GM21786 (cell line): ENCODE measurements around the gene USB1.

Source experiments
- ATAC-seq: cut with Tn5 transposase; IDR thresholded peaks from one replicate; pipeline ENCODE4 v1.9.1; 2021; ENCODE audit not compliant: unreplicated experiment

USB1 gene

DNA sequence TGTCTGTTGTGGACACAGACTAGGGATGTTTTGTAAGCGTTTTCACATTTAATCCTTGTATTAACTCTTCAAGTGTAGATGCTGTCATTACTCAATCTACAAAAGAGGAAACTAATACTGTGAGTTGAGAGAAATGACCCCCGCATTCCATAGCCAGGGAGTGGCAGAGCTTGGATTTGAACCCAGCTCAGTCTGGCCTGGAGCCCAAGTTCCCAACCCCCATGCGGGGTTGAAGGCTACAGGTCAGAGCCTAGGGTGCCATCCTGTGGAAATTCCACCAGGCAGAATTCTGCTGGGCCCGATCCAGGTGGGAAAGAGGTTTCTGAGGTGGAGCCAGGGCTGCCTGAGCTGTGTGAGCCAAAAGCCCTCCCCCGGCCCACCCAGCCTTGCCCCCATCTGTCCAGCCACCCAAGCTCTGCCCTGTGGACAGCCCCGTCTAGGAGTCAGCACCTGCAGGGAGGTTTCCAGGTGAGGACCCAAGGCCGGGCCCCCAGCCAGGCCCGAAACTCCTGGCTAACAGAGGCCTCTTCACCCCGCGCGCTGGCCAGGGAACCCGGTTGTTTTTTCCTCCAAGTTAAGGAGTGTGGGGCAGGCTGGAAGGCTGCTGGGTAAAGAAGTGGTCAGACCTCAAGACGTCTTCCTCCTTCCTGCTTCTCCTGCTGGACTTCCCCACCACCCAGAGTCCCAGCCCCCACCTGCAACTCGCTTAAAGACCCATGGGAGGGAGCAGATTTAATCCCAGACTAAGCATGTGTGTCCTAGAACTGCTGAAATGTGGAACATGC lies 30.0 kb downstream of the USB1 start:
- no peak for ATAC-seq

DNA sequence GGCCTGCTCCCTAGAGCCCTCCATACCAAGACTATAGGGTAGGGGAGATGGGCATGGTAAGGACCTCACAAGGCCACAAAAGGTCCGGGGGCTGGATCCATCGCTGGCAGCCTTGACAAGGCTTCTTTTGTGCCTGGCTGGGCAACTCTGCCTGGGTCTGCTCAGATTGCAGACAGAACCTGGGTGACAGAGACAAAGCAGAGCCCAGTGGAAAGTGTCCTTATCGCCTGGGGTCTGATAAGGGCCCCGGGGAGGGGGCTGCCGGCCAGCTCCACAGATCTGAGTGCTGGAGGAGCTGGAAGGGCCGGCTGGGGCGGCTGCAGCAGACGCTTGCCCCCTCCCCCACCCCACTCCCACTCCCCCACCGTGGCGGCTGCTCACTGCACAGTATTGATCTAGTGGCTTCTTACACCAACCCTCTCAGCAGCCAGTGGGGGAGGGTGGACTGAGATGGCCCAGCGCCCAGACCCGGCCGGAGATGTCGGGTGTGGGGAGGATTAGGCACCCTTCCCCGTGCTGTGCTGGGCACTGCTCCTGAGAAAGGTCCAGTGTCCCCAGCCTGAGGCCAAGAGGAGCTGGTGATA lies 31.6 kb downstream of the USB1 start:
- no peak for ATAC-seq

DNA sequence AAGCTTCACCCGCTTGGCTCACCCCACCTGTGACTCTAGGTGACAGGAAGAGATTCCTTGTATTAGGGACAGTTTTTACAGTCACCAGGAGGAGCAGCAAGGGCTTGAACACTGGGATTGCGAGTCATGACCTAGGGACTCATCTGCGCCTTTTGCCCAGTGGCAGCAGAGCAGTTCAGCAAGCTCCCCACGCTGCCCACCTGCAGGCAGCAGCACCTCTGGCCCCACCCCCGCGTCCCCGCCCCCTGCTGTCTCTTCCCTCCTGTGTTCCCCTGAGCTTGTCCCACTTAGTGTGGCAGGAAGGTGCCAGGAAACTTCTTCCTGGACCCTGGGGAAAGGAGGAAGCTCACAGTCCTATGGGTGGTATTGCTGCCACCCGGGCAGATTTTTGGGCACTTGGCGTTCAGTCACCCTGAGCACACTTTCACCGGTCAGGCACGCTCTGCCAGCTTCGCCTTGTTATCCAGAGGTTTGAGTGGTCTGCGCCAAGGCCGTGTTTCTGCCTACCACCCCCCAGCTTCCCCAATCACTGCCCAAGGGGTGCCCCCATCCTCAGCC lies 33.0 kb downstream of the USB1 start:
- ATAC-seq = no peak

DNA sequence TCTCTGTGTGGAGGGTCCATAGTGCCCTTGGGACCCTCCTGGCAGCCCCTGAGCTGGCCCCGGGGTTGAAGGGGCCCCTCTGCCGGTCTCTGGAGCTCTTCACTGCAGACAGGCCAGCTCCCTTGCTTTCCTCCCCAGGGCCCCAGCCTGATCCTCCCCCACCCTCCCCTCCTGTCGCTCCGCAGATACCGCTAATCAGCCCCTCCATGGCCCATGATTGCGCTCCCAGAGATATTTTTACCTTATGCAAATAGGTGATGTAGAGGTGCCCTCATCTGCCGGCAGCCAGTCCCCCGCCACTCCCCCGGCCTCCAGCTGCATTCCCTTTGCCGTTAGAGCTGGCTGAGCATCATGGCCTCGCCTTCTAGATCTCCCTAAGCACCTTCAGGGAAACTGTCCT lies 33.6 kb downstream of the USB1 start:
- ATAC-seq = no peak

DNA sequence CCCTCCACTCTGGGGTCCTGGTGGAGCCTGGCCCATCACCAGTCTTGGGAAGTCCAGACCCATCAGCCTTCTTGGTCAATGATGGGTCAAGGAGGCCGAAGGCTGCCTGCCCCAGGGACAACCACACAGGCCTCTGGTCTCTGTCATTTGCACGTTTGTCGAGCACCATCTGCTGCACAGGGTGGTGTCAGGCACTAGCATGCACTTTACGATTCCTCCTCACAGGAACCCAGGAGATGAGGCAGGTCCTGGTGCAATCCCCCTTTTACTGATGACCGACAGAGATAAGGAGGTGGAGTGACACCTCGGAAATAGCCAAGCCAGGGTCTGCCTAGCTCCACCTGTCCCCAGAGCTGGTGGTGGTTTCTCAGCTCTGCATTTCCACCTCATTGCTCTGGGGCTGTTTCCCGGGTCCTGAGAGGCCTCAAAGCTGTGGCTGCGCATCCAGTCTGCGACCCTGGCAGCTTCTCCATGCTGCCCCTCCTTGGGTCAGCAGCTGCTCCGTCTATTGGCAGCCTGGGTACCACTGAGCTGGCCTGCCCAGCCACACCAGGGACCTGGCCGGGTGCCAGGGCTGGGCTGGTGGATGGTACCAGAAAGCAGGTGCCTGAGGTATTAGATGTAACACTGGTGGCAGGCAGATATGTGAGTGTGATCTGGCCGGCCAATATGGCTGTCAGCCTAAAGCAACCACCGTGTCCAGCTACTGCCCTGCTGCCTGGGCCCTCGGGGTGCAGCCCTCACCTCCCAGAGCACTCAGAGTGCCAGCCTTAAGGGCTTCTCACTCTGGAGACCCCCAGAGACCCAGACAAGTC lies 34.4 kb downstream of the USB1 start:
- ATAC-seq = no peak

DNA sequence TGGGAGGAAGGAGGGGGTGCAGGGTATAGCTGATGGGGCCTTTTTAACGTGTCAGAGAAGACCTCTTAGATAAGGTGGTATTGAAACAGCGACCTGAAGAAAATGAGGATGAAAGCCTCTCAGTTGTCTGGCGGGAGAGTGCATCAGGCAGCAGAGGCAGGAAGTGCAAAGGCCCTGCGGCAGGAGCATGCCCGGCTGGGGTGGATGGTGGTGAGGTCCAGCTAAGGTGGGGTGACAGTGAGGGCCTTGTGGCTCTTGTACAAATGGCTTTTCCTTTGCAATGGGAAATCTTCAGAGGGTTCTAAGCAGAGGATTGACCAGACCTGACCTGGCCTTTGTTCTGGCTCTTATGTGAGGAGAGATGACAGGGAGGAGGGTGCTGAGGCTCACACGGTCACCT lies 35.7 kb downstream of the USB1 start:
- no peak for ATAC-seq

DNA sequence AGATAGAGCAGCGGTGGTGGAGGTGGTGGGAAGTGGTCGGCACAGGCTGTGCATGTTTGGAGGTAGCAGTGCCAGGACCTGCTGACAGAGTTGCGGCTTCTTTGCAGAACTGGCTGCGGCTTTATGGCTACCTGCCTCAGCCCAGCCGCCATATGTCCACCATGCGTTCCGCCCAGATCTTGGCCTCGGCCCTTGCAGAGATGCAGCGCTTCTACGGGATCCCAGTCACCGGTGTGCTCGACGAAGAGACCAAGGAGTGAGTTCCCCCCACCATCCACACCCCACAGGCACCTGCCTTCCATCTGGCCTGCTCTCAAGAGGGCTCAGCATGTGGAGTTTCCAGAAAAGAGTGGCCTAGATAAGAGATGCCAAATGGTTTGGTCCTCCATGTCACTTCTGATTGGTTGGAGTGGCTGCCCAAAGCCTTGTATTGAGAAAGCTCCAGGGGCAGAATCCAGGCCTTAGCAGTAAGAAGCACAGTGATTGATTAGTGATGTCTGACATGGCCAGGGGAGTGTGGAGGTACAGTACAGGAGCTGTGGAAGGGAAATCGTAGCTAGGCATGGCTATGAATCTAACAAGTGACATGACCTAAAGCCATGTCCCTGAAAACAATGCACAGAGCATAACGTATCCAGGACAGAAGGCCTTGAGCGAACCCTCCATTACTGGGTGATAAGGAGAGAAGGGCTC lies 36.3 kb downstream of the USB1 start:
- no peak for ATAC-seq

DNA sequence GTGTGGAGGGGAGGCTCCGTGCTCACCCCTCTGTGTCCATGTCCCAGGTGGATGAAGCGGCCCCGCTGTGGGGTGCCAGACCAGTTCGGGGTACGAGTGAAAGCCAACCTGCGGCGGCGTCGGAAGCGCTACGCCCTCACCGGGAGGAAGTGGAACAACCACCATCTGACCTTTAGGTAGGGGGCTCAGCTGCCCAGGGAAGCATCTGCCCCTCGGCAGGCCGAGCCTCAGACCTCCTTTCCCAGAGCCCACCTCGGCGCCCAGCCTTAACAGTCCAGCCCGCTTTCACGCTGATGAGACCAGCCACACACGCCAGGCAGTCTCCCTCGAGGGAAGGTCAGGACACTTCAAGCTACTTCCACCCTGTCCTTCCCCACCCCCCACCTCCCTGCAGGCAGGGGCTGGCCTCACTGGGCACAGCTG lies 37.0 kb downstream of the USB1 start:
- ATAC-seq = no peak

DNA sequence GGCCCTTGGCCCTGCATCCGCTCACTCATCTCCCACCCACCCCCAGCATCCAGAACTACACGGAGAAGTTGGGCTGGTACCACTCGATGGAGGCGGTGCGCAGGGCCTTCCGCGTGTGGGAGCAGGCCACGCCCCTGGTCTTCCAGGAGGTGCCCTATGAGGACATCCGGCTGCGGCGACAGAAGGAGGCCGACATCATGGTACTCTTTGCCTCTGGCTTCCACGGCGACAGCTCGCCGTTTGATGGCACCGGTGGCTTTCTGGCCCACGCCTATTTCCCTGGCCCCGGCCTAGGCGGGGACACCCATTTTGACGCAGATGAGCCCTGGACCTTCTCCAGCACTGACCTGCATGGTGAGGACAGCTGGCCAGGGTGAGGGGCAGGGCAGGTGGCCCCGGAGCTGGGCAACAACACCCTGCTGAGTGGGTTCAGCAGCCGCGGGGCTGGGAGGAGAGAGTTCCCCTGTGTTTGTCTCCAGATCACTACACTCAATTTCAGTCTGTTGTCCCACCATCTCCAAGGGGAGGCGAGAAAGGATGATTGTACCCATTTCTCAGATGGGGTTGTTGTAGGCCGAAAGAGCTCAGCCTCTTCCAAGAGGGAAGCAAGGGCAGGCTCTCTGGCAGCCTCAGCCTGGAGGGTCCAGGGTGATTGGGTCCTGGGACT lies 38.8 kb downstream of the USB1 start:
- ATAC-seq = no peak

DNA sequence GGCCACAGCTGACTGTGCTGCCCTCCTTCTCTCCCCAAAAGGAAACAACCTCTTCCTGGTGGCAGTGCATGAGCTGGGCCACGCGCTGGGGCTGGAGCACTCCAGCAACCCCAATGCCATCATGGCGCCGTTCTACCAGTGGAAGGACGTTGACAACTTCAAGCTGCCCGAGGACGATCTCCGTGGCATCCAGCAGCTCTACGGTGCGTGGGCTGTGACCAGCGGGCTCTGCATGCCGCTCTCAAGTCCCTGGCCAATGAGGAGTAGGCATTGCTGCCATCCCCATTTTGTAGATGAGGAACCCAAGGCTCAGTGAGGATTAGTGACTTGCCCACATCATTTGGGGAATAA lies 39.3 kb downstream of the USB1 start:
- ATAC-seq = no peak

DNA sequence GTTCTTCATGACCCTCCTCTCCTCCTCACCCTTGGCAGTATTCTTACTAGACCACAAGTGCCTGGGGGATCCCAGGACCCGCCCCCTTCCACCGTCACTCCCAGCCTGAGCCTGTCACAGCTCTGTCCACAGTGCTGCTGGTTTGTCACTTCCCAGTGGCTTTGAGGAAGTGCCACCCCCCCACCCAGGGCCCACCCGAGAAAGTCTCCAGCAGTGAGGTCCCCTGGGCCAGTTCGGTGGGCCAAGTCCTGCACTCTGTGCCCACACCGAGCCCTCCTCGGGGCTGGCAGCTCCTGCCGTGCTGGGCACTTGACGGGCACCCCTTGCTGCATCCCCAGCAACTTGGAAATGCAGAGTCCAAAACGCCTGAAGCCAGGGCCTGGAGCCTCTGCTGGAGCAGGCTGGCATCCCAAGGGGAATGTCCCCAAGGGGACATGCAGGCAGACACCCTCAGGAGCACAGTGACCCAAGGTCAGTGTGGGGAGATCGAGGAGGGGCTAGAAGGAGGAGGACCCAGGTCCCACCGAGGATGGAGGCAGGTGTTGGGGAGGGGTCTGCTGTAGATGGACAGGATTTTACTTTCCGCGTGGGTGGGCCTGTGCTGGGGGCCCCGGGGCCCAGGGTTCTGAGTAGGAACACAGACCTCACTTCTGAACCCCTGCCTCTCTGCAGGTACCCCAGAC lies 39.9 kb downstream of the USB1 start:
- no peak for ATAC-seq

DNA sequence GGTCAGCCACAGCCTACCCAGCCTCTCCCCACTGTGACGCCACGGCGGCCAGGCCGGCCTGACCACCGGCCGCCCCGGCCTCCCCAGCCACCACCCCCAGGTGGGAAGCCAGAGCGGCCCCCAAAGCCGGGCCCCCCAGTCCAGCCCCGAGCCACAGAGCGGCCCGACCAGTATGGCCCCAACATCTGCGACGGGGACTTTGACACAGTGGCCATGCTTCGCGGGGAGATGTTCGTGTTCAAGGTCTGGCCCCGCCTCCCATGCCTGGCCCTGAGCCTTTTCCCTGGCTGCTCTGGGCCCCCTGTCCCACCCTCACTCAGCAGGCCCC lies 40.4 kb downstream of the USB1 start:
- ATAC-seq = no peak

DNA sequence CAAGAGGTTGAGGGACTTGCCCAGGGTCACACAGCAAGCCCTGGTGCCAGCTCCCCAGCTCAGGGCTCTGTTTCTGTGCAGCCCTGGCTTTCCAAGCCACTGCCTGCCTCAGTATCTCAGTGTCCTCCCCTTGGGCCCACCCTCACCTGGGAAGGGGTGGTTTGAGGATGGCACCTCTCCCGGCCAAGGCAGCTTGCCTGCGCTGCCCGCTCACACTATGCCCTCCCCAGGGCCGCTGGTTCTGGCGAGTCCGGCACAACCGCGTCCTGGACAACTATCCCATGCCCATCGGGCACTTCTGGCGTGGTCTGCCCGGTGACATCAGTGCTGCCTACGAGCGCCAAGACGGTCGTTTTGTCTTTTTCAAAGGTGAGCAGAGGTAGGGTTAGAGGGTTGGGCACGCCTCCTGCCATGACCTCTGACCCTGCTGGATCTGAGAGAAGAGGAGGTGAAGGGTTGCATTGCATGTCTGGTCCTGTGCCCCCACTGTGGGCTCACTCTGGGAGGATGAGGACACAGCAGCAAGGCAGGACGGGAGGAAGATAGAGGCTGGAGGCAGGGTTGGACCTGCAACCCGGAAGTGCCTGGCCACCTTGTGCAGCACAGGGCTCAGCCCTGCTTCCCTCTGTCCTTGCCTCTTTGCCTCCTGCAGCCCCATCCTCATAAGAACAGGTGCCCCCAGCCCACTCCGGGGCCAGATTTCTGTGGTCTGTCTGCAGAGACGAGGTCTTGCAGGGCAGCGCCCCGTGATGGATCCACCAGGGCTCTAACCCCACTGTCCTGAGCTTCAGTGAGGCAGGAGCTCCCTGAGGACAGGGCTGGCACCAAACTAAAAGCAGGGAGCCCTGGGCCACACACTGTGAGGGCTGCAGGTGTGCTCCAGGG lies 41.0 kb downstream of the USB1 start:
- no peak for ATAC-seq

DNA sequence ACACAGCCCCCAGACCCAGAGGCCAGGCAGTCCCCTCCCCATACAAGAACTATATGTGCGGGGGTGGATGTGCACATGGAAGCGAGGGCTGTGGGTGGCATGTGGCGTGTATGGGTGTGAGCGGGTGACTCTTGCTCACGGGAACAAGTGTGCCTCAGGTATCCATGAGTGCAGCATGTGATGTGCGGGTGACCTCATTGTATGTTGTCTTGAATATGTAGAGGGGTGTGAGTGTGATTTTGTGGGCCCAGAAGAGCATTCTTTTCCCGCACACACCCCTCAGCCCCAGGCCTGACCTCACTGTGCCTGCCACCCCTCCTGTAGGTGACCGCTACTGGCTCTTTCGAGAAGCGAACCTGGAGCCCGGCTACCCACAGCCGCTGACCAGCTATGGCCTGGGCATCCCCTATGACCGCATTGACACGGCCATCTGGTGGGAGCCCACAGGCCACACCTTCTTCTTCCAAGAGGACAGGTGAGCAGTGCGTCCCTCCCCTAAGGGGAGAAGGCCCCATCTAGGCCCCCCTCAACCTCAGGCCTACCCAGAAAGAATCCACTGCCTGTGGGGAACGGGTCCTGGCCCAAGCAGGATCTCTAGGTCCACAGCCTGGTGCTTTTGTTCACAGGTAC lies 41.8 kb downstream of the USB1 start:
- ATAC-seq = no peak

DNA sequence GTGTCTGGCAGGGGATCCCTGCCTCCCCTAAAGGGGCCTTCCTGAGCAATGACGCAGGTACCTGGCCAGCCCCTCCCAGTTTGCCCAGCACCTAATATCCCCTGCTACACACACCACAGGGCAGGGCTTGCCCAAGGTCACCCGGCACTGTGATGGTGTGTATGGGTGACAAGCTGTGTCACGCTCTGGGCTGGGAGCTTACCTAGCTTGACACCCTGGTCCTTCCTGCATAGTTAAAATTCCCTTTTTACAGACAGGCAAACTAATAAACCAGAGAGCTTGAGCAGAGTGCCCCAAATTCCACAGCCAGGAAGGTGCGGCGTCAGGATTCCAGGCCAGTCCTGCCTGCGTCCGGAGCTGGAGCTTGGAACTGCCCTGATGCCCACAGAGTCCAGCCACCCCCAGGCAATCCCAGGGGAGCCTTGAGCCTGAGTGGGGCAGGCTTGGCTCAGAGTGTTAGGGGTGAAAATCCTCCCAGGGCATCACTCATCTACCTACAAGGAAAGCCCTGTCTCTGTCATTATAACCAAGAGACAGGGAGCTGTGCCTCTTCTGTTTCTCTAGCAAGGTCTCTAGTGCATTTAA lies 42.5 kb downstream of the USB1 start:
- no peak for ATAC-seq

DNA sequence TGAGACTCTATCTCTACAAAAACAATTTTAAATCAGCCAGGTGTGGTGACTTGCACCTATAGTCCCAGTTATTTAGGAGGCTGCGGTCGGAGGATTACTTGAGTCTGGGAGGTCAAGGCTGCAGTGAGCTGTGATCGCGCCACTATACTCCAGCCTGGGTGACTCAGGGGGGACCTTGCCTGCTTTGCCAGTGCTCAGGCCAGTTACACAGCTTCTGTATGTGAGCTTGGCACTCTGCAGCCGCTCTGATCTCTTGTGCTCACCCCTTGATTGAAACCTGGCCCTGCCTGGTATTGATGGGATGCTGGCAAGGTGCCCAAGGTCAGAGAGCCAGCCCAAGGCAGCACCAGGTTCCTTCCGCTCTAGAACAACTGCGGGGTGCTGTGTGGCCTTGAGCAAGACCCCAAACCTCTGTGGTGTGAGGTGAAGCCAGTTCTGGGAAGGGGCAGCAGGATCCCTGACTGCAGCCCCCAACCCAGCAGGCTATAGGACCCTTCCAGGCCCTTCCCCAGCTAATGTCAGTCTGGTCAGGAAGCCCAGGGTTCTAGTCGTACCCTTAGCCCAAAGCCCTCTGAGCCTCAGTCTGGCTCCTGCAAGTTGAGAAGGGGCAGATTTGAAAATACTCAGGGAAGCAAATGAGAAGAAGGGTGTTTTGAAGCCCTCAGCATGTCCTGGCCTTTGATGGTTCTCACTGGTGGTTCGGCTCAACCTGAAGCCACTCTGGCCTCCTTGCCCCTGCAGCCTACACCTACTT lies 43.2 kb downstream of the USB1 start:
- no peak for ATAC-seq

DNA sequence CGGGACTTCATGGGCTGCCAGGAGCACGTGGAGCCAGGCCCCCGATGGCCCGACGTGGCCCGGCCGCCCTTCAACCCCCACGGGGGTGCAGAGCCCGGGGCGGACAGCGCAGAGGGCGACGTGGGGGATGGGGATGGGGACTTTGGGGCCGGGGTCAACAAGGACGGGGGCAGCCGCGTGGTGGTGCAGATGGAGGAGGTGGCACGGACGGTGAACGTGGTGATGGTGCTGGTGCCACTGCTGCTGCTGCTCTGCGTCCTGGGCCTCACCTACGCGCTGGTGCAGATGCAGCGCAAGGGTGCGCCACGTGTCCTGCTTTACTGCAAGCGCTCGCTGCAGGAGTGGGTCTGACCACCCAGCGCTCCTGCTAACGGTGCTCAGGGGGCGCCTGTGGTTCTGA lies 43.9 kb downstream of the USB1 start:
- ATAC-seq = no peak
